Fibroblast of skin of left biceps (primary cell): ENCODE measurements around the gene GPR162.

Experiments
- DNase-seq, 2 experiments: peaks; one replicate each; pipeline ENCODE4 v3.0.0-alpha.2; 2013; ENCODE audit warnings: low read depth in 2 of 2

Gene GPR162

DNA sequence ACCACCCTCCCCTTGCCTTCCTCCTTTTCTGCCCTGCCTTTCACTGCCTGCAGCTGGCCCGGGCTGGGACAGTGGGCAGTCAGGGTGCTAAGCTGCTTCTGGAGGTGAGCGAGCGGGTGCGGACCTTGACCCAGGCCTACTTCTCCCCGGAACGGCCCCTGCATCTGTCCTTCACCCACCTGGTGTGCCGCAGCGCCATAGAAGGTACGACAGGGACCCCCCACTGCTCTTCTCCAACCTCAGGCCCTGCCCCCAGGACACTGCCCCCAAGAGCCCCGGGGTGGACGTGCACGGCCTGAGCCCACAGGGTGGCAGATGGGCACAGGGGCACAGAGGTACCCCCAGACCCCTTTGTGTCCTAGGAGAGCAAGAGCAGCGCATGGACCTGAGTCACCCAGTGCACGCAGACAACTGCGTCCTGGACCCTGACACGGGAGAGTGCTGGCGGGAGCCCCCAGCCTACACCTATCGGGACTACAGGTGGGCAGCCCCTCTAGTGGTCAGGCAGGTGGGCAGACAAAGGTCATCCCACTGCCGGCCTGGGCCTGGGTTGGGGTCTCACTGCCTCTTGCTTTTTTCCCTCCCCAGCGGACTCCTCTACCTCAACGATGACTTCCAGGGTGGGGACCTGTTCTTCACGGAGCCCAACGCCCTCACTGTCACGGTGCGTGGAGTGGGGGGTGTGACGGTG lies 15.9 kb downstream of the GPR162 start:
- no peak for DNase-seq

- no peak for DNase-seq
Measured at GRCh38 chr12:6838854-6839253, 17.2 kb downstream of the GPR162 start.

DNA sequence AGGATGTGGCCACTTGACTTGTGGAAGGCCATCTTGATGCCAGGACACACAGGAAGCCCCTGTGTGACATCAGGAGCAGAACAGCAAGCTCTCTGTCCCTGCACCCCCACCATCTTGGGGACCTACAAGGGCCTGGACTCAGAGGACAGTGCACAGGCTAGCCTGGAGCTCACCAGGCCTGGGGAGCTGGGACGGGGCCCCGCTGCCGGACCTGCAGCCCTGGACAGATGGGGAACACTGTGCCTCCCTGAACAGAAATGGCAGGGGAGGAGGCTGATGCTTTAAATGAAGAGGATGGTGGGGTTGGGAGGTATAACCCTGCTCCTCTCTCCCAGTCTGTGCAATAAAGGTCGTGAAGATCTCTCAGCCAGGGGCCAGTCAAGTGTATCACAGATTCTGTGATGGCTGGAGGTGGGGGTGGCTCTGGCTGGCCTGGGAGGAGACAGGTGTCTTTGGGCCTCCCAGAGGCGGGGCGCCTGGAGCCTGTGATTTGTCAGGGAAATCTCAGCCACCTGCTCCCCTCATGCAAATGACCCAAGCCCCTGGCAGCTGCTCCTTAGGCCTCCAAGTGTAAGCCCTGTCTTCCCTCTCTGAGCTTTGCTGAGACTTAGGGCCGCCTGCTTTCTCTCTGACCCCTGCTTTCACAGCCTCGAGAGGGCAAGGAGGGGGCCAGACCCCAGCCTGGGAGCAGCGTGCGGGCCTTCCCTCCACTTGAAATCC lies 18.0 kb downstream of the GPR162 start:
- no peak for DNase-seq

DNA sequence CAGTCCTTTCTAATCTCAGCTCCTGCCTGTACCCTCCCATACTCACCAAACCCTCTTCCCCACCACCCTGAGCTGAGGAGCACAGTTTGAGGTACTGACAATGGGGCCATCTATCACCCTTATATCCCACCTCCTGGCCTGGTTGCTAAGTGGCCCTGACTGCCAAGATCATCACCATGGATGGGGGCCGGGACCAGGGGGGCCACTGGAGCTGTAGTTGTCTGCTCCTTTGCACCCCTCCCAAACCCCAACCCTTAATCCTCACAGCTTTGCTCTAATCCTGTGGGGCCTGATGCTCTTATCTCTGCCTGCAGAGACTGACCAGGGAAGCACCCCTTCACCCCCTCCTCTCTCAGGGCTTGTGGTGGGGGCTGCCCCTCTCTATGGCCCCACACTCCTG lies 18.7 kb downstream of the GPR162 start:
- no peak for DNase-seq

- no peak for DNase-seq
Measured at GRCh38 chr12:6840761-6841515, 19.3 kb downstream of the GPR162 start, which contains the start of gene GNB3. Gene GNB3, plus strand, starts transcription at chr12:6840925. Its CDS starts 363 bp downstream, at chr12:6841288.

GRCh38 chr12:6842075-6842474 lies 20.5 kb downstream of the GPR162 start:
- no peak for DNase-seq

GRCh38 chr12:6843118-6843902 lies 21.7 kb downstream of the GPR162 start:
- DNase-seq = no peak

- no peak for DNase-seq
Measured at GRCh38 chr12:6845395-6845794, 23.8 kb downstream of the GPR162 start.

GRCh38 chr12:6846316-6846869 lies 24.8 kb downstream of the GPR162 start:
- DNase-seq = no peak

DNA sequence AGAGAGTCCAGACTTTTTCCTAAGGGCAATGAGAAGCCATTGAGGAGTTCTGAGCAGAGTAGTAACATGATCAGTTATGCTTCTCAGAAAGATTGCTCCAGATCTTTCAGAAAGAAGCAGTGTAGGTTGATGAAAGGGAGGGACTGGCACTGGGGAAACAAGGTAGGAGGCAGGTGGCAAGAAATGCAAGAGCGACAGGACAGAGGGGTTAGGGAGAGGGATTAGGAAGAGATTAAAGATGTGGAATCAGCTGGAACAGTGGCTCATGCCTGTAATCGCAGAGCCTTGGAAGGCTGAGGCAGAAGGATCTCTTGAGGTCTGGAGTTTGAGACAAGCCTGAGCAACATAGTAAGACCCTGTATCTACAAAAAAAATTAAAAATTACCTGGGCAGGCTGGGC lies 26.1 kb downstream of the GPR162 start:
- no peak for DNase-seq

DNA sequence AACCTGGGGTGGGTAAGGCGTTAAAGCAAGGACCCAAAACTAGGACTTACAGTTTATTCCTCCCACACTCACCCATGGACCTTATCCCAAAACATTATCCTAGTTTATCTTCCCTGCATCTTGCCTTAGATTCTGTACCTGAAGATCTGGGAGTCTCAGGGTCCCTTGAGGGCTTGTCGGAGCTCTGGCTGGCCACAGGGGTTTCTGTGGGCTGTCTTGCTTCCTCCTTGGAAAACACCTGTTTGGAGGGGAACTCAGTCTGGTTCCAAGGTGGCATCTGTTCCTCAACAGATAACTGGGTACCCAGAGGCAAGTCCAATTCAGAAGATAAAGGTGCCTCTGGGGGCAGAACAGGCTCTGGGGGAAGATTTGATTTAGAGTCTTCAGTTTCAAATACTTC lies 27.8 kb downstream of the GPR162 start:
- DNase-seq = no peak

DNA sequence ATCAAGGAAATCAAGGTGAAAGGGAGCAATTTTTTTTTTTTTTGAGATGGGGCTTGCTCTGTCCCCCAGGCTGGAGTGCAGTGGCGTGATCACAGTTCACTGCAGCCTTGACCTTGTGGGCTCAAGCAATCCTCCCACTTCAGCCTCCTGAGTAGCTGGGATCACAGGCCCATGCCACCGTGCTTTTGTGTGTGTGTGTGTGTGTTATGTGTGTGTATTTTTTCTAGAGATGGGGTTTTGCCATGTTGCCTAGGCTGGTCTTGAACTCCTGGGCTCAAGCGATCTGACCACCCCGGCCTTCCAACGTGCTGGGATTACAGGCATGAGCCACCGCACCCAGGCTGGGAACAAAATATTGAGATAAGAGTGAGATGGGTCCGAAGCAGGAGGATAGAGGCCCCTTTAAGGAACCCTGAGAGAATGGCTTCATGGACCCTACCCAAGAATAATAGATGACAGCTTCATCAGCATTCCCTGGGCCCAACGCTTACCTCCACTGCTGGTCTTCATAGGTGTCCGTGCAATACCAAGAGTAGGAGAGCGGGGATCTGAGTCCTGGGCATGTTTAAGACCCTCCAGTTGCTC lies 28.4 kb downstream of the GPR162 start:
- DNase-seq = no peak

DNA sequence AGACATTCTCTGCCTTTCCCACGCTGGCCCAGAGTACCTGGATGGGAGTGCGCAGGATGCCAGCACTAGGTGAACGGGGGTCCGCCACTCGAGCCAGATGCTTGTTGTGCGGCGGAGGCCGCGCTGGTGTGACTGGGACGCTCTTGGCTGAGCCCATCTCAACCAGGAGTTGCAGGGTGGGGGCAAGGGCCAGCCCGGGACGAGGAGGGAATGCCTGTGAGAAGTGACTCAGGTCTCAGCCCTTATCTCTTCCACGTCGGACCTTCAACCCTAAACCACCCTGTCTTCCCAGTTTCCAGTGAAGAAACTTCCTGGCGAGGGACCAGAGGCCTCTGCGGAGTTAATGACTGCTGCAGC lies 29.2 kb downstream of the GPR162 start:
- DNase-seq = no peak

- DNase-seq = peak; percentile 95 to 96
Measured at GRCh38 chr12:6851153-6851920, 29.7 kb downstream of the GPR162 start, which contains the start of gene CDCA3. Gene CDCA3, minus strand, starts transcription at chr12:6851286. Its CDS starts 334 bp downstream, at chr12:6850952.

GRCh38 chr12:6851921-6852650 lies 30.5 kb downstream of the GPR162 start, which contains the start of gene USP5:
Gene USP5, plus strand, starts transcription at chr12:6852150. Its CDS starts 30 bp downstream, at chr12:6852180.
- peak; percentile 99 for DNase-seq

DNA sequence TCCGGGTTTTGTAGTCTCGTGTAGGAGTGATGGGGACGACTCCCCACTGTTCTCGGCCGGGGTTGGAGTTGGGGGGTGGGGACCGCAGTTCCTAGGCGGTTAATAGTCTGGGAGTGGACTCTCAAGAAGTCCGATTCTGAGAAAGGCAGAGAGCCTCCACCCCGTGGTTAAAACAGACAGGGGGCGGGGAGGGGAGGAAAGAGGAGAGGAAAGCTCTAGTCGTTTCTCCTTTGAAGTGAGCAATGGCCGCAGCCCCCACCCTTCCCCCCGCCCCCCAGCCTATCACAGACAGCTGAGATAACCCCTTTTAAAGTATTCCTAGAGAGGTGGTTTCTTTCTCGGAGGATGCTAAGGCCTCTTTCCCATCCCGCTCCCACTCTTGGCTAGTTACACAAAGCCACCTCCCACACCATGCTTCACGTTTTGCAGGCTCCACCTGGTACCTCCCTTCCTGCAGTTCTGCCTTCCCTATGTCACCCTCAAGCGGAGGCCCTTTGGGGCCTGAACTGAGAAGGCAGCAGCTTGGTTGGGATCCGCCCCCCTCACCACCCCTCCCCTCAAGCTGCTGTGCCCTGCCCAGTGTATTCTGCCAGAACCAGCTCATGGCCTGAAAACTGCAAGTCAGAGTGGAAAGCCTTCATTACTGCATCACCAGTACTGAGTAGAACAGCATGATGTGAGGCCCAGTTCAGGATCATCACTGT lies 31.2 kb downstream of the GPR162 start:
- DNase-seq = no peak

- no peak for DNase-seq
Measured at GRCh38 chr12:6853626-6854025, 32.0 kb downstream of the GPR162 start.

- DNase-seq = no peak
Measured at GRCh38 chr12:6854036-6854435, 32.4 kb downstream of the GPR162 start.

DNA sequence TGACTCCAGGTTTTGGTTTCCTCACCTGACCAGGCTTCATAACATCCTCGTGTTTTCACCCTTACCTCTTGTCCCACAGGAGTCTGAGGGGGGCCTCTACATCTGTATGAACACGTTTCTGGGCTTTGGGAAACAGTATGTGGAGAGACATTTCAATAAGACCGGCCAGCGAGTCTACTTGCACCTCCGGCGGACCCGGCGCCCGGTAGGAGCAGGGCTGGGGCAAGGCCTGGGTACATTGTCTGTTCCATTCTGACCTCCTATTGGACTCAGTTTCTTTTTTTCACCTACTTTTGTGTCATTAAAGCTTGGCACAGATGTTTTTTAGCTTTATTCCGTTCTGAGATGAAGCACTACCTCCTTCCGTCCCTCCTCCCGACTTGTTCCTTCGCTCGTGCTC lies 33.7 kb downstream of the GPR162 start:
- no peak for DNase-seq
